ENCODE measurements around the gene TAB2.

DNA sequence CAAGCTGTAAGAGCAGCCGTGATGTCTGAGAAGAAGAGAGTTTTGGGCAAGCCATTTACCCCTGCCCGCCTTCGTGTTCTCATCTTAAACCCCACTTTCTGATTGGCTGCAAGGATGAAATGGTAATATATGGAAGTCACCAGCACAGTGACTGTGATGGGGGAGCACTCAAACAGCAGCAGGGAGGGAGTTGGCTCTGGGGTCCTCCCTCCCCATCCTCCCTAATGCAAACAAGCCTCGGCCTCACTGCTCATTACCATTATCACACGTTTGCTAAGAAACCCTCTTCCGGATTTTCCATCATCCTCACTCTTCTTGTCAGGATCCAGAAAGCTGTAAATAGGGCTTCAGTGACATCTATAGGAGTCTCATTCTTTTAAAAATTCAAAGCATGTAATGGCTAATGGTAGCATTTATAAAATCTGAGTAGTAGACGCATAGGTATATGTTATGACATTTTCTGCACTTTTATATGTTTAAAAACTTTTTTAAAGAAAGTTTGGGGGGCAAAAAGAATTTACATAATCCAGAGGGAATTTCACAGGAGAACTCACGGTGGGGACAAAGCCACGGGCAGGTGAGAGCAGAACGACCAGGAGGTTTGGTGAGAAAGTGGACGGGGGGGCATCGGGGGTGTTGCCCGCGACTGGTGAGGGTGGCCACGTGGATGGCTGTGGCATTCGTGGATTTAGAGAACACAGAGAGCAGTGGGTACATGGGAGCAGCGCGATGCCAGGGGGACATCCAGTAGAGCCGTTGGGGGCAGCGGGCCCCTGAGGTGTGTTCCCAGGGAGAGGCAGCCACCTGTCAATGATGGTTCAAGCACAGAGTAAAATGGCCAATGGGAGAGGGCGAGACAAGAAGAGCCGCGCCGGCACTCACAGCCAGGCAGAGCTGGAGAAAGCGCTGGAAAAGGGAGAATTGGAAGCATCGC, 112.2 kb downstream of the TAB2 start:
- TF ChIP-seq, protein P1, sequence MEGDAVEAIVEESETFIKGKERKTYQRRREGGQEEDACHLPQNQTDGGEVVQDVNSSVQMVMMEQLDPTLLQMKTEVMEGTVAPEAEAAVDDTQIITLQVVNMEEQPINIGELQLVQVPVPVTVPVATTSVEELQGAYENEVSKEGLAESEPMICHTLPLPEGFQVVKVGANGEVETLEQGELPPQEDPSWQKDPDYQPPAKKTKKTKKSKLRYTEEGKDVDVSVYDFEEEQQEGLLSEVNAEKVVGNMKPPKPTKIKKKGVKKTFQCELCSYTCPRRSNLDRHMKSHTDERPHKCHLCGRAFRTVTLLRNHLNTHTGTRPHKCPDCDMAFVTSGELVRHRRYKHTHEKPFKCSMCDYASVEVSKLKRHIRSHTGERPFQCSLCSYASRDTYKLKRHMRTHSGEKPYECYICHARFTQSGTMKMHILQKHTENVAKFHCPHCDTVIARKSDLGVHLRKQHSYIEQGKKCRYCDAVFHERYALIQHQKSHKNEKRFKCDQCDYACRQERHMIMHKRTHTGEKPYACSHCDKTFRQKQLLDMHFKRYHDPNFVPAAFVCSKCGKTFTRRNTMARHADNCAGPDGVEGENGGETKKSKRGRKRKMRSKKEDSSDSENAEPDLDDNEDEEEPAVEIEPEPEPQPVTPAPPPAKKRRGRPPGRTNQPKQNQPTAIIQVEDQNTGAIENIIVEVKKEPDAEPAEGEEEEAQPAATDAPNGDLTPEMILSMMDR (conservative IDR thresholded peaks at IDR 0.05; ENCODE audit: low read depth, low read length): no peak
- TF ChIP-seq EZH2 (IDR thresholded peaks at IDR 0.05; ENCODE audit: low read length, unreplicated experiment): no peak
